HG03432 (cell line): Measurements from ENCODE around the gene TSR1.
A peak's percentile ranks its signal among the peaks of the same experiment; 100 is the strongest.
"Not testable (repeated sequence)": the region's sequence is repeated elsewhere in the genome, so short reads cannot be mapped to it uniquely, and the experiment has no call there.

Source experiments
- ATAC-seq: cut with Tn5 transposase; IDR thresholded peaks from one replicate; pipeline ENCODE4 v1.9.1; 2021; ENCODE audit warnings: mild to moderate bottlenecking, moderate library complexity; ENCODE audit not compliant: unreplicated experiment

TSR1 gene

DNA sequence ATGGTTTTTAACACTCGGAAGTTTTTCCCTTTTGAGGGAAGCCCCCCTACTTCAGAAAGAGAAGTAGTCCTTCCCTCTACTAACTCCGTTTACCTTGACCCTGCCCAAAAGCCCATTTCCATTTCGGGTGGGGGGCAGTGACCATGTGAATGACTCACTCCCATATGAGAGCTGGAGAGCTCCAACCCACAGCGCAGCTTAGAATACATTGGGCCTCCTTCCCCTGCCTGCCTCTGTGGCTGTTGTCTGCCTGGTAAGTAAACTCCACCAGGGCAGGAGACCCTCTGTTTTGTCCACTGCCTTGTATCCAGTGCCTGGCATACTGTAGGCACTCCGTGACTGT is 2.0 kb upstream of the TSR1 start:
- ATAC-seq, result no peak

DNA sequence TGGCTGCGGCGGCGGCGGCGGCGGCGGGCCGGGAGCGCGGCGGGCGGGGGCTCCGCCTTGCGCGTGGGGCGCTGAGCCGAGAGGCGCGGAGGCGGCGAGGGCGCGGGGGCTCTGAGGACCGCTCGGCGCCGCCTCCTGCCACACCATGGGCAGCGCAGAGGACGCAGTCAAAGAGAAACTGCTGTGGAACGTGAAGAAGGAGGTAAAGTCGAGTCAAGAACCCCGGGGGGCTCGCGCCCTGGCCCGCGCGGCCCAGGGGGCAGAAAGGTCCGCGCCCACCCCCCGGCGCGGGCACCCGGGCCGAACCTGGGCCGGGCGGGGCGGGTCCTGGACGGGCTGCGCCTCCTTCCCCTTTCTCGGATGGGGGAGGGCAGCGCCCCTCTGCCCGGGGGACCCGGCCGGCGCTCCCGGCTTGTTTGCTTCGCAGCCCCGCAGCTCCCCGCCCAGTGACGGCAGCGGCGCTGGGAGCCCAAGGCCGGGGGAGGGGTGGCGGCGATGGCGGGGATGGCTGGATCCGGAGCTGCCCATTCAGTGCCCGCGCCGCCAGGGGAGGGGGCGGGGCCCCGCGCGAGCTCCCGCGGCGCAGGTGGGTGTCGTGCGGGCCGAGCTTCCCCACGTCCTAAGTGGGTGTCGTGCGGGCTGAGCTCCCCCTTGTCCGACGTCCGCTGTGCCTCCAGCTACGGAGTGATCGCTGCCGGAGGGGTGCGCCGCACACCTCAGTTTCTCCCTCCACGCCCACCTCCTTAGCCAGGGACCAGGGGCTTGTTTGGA is 1.5 kb upstream of the TSR1 start:
- peak; percentile 24 for ATAC-seq

DNA sequence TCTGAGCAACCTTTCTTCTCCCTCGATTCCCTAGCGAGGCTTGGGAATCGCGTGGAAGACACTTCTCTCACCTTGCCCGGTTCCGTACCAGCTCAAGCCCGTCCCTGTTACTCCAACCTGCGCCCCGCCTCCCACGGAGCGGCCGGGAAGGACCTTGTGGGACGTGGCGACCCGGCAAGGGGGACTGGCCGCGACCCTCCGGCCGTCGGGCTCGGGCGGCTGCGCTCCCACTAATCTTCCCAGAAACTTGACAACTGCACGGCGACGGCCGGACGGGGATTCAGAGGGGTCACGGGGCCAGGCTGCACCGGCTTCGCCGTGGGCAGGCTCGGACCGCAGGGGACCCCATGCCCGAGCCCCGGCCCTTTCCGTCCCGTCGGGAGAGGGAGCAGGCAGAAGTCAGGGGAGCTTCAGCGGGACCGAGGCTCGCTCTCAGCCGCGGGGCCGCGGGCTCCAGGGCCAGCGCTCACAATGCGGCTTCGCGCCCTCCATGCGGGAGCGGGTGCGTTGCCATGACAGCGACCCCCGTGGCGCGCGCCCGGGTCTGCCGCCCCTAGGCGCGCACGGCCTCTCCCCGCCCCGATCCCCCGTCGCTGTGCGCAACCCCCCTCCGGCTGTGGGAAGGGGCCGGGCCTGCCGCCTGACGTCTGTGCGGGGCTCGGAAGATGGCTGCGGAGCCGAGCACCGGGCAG is 741 bp upstream of the TSR1 start, which contains the start of gene SGSM2:
TSS of gene SGSM2 (plus strand) at position 650 of the 692 bp plus-strand sequence. CDS start 188 bp downstream, outside the sequence.
- peak; percentile 42 for ATAC-seq

DNA sequence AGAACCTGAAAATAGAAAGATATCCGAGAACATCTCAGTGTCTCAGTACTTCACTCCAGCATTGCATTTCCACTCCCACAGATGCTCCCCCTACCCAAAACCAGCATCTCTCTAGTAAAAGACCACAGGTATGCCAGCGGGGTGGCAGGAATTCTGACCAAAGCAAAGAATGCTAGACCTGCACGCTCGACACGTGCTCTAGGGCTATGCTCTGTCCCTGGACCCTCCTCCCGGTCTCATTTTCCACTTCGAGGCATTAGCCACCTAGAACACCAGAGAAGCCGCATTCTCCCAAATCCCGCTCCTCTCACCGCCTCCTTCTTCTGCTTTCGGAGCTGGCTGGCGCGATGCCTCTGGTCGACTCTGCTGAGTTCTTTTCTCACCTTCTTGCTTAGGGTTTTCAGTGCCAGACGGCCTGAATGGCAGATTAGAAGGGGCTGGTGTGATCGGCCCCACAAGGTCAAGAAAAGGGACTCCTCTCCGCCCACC is 487 bp downstream of the TSR1 start:
- ATAC-seq, result no peak

DNA sequence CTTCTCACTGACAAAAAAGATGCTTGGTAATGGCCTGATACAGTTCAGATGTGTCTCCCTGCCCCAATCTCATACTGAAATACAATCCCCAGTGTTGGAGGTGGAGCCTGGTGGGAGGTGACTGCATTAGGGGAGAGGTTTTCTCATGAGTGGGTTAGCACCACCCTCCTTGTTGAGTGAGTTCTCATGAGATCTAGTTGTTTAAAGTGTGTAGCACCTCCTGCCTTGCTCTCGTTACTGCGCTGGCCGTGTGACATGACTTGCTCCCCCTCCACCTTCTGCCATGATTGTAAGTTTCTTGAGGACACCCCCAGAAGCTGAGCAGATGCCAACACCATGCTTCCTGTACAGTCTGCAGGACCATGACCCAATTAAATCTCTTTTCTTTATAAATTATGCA is 5.0 kb downstream of the TSR1 start:
- no peak for ATAC-seq

DNA sequence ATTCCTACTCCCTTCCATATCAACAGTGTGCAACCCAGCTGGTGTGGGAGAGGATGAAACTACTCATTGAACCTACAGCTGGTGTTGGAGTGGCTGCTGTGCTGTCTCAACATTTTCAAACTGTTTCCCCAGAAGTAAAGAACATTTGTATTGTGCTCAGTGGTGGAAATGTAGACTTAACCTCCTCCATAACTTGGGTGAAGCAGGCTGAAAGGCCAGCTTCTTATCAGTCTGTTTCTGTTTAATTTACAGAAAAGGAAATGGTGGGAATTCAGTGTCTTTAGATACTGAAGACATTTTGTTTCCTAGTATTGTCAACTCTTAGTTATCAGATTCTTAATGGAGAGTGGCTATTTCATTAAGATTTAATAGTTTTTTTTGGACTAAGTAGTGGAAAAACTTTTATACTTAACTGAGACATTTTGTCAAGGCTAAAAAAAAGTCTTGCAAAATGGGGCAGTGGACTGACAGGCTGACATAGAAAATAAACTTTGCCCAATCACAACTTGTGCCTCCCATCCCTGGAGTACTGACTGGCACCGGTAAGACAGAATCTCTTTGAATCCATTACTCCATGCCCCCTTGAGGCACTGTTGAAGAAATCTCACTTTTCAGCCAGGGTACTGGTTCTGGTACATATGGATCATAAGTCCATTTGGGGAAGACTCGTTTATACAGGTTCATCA is 12.5 kb downstream of the TSR1 start:
- no peak for ATAC-seq

DNA sequence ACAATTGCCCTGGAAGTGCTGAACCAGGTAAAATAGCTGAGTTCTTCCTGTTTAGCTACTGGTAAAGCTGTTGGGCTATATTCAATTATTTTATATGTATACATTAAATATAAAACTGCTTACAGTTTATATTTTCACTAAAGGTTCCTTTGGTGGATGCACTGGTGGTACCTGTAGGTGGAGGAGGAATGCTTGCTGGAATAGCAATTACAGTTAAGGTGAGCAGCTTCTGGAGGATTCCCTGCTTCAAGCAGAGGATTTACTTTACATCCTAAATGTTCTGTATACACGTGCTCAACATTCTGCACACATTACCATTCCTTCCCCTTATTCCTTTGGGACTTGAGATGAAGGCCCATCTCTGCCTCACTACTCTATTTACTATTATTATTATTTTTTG is 14.9 kb downstream of the TSR1 start:
- no peak for ATAC-seq

DNA sequence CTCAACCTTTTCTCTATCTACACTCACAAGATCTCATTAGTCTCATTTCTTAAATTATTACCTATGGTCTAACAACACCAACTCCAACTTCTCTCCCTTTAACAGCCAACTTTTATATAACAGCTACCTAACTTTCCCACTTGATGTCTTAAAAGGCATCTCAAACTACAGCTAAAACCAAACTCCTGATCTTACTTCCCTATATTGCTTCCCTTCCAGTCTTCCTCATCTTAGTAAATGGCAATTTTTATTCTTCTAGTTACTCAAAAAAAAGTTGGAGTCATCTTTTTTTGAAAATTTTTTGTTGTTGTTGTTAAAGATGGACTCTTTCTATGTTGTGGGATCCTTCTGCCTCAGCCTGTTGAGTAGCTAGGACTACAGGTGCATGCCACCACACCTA is 17.2 kb downstream of the TSR1 start:
- ATAC-seq, result no peak

DNA sequence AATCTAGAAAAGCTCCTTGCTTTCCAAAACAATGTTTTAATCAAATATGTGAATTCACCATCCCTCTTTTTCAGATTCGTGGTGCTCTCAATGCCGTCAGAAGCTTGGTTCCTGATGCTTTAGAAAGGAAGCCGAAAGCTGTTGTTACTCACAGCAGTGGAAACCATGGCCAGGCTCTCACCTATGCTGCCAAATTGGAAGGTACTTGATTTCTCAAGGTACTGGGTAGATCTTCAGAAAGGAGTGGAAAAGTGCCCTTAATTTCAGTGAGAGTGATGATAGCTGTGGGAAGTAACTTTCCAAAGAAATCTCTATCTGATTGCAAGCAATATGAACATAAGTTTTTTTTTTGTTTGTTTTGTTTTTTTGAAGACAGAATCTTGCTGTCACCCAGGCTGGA is 18.5 kb downstream of the TSR1 start:
- ATAC-seq, result no peak

DNA sequence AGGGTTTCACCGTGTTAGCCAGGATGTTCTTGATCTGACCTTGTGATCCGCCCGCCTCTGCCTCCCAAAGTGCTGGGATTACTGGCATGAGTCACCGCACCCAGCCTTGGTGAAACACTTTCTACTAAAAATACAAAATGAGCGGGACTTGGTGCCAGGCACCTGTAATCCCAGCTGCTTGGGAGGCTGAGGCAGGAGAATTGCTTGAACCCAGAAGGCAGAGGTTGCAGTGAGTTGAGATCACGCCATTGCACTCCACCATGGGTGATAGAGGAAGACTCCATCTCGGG is 19.4 kb downstream of the TSR1 start:
- ATAC-seq, result not testable (repeated sequence)

DNA sequence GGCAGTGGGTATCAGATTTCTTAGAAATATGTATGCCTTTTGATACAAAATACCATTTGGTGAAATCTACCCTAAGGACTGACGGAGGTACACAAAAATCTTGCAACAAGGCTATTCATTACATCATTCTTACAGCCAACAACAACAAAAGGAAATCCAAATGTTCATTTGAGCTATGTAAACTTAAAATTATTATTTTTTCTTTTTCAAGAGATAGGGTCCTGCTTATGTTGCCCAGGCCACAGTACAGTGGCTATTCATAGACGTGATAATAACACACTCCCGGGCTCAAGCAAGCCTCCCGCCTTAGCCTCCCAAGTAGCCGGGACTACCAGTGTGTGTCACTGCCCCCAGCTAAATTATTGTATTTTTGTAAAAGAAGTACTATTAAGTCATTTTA is 23.5 kb downstream of the TSR1 start:
- ATAC-seq, result no peak

DNA sequence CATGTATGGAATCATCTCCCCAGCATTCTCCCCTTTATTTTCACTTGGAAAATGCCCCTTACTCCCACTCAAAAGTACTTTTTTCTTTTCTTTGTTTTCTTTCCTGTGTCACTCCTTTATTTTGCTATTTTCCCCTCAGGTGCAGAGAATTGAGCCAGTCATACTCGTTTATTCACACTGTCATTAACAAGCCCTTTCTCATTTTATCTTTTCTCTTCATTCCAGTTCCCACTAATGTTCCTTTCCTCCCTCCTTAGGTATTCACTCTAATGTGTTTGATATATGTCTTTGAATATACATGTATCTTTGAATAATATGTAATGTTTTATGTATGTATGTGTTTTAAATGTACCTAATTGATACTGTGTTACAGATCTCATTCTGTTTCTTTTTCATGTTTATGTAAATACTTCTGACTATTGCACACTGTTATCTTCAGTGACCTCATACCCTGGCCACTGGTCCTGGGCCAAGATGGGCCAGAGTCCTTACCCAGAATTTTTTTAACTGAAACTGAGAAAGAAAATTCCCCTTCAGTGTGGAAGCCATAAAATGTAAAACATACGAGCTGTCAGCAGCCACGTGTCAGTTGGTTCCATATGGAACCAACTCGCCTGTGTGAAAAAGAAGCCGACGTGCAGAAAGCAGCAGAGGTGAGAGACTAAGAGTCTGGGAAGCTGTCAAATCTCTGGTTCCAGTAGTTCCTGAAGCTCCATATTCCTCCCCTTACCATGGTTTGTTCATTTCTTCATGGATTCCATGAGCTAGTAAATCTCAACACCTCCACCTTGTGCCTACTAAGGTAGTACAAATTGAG is 26.7 kb downstream of the TSR1 start:
- ATAC-seq, result no peak

DNA sequence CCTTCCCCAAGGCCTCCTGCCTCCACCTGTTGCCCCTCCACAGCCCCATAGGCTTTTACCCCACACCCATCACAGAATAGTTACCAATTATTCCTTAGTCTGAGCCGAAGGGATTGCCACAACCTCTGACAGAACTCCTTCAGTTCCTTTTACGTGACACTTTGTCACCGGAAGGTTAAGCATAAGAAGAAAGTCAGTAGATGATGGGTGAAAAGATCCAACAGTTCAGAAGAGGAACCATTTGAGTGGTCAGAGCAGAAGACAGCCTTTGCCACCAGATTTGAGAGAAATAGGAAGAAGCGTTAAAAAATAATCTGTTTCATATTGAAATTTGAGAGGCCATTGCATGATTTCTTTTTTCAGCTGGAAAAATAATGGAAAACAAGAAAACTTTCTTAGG is 31.3 kb downstream of the TSR1 start:
- no peak for ATAC-seq

DNA sequence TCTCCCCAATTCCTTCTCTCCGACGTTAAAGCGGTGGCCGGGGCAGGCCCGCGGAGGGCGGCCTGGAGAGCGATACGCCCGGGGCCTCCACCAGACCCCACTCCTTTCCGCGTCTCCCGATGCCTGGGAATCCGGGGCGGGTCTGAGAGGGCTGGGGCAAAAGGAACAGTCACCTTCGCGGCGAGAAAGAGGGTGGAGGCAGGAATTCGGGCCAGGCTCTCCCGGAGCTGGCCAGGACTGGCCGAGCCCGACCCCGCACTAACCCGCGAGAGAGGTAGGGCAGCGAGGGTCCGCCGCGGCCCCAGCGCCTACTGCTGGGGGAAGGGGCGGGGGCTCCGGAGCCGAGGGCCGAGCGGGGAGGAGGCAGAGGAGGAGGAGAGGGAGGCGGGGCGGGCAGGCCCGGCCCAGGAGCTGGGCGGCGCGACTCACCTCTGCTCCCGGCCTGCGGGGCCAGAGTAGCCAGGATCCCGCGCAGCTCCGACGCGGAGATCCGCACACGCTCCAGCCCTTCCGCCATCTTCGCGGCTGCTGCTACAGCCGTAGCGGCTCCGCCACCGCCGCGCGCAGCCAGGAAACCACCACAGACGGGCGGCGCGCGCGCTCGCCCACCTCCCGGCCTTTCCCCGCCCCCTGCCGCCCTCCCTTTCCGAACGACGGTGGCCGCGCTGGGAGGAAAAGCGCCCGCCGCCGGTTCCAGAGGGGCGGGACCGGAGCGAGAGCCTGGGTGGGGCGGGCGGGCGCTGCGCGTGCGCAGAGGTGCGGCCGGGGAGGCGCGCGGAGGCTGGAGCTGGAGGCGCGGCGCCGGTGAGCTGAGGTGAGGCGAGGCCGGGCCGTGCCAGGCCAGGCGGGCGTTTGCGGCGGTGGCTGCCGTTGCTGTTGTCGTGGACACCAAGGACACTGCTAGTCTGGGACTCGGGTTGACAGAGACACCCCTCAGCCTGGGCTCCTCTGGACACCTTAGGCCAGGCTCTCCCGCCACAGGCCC is 32.8 kb downstream of the TSR1 start, which contains the start of the genes SMG6 and SRR:
TSS of gene SMG6 (minus strand) at position 582 of the 985 bp plus-strand sequence. CDS start at position 517, 65 bp downstream.
TSS of gene SRR (plus strand) at position 747 of the 985 bp plus-strand sequence. CDS start 11,611 bp downstream, outside the sequence.
- ATAC-seq, result peak; percentile 80

DNA sequence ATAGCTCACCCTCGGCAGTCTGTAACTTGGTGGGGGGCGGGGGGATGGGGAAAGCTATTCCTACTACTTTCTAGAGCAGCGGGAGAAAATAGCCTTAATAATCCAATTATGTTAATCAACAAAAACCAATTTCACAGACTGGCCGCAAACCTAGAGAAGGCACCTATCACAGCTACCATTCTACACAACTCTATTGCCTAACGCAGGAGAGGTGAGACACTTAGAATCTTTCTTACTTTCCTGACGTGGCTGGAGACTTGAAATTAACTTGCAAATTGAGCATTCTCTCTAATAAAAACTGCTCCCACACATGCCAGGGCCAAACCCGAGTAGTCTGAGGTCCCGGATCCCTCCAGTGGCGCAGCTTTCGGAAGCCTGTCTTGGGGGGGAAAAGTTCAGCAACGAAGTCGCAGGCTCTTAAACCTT is 33.5 kb downstream of the TSR1 start:
- ATAC-seq, result no peak

DNA sequence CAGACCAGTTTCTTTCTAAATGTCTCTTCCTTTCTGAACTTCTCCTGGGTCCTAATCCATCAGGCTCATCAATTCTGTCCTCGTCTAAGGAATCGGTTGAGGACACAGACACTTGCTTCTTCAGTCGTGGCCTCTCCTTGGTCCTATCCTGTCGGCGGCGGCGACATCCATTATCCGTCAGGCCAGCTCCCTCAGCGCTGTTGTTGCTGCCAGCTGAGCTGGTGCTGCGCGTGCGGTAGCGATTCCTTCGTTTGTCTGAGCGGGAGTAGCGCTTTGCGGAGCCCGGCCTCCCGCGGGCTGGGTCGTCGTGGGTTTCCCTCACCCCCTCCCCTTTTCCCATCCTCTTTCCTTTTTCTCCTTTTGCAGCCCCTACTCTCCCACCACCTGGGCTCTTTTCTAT is 36.5 kb downstream of the TSR1 start:
- ATAC-seq, result no peak

DNA sequence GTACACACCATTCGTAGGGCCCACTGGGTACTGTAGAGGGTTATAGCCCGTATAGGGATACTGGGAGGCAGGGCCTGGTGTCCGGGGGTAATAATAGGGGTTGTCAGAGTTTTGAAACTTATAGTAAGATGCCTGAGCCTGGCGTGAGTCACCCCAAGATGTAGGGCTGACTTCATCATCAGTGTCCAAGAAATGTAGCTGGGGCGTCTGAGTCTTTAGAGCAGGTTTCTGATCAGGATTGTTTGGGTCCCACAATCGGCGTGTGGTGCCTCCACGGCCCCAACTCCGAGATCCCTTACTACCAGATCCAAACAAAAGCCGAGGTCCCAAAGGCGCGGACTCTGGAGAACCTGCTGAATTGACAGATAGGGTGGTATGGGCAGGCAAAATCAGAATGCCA is 37.1 kb downstream of the TSR1 start:
- ATAC-seq, result no peak

DNA sequence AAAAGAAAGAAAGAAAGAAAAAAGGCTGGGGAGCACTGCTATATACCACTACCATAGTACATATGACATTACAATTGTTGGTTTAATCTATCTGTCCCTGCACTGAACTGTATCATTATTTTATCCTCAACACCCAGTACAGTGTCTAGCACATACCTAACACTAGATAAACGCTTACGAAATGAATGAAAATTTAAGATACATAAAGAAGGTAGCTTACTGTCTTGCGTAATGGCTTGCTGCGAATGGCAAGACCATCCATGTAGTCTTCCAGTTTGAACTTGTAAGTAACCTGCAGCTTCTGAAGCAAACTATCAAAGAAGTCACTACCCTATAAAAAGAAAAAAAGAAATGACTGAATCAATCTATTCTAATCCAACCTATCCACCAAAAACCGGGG is 39.2 kb downstream of the TSR1 start:
- no peak for ATAC-seq

DNA sequence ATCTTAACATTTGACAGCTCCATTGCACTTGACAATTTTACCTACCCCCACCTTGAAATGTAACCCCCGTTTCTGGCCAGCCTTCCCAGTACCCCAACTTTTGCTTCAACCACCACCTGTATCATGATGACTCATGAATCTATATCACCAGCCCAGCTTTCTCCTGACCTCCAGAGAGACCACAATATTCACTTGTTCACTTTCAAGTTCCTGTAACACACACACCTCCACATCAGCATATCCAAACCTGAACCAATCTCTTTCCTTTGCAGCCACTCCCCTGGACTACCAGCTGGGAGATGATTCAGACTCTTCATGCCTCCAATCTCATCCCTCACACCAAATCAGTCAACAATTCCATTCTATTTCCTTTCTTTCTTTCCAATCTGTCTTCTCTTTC is 40.7 kb downstream of the TSR1 start:
- no peak for ATAC-seq

DNA sequence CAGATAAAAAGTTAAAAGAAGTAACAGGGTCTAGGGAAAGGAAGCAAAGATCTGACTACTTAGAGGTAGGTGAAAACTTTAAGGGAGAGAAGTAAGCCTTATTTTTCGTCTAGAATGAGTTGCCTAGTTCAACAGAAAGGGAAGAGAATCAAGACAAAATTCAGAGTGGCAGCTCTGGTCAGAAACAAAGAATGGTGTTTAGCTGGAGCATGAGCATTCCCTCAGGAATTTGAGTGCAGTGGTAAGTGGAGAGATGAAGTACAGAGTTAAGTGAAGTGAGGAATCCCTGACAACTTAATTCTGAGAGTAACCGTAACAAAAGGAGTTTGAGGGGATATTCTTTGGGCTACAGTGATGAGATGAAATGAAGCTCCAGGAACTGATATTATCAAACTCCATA is 44.2 kb downstream of the TSR1 start:
- no peak for ATAC-seq
